Upper lobe of right lung (tissue), 1 donor: ENCODE data around the gene ACTG2. TPM values are rescaled to one million over a fixed set of nuclear protein-coding genes. Genes with fewer than 3 reads are reported as not detected.
"Not testable (repeated sequence)": the region's sequence is repeated elsewhere in the genome, so short reads cannot be mapped to it uniquely, and the experiment has no call there.

Experiments
- ATAC-seq: fragments of 200-7000 bp; cut with Tn5 transposase; one replicate; pipeline ENCODE4 v1.9.1; 2020; ENCODE audit warnings: mild to moderate bottlenecking, moderate library complexity
- DNase-seq: peaks from one replicate; pipeline ENCODE4 v3.0.0-alpha.2; 2020
- H3K27ac ChIP-seq: fragments of 200-600 bp; one replicate; pipeline ENCODE4 v1.8.0; 2022
- H3K27me3 ChIP-seq: fragments of 200-600 bp; one replicate; pipeline ENCODE4 v1.8.0; 2022; ENCODE audit warnings: mild to moderate bottlenecking
- H3K36me3 ChIP-seq: fragments of 200-600 bp; one replicate; pipeline ENCODE4 v1.8.0; 2022
- H3K4me1 ChIP-seq: fragments of 200-600 bp; one replicate; pipeline ENCODE4 v1.8.0; 2022
- H3K4me3 ChIP-seq: fragments of 200-600 bp; one replicate; pipeline ENCODE4 v1.8.0; 2022; ENCODE audit warnings: mild to moderate bottlenecking
- H3K9me3 ChIP-seq: fragments of 200-600 bp; one replicate; pipeline ENCODE4 v1.8.0; 2022
- intact Hi-C: fragments of 100-400 bp; cut with DNase I; formaldehyde crosslinking; loops from one replicate; pipeline ENCODE4 v1.11.0; 2022
- total RNA-seq: library from RNA; stranded (reverse); fragmentation: NEBNext Ultra II Directional; extraction: Animal tissue kit (Norgen Biotek cat#: 25700); gene quantifications from one replicate; pipeline ENCODE4 v1.2.1, GENCODE V29; 2021
- TF ChIP-seq, protein P1 (sequence below): fragments of 200-600 bp; IDR thresholded peaks from one replicate; pipeline ENCODE4 v1.8.0; 2022; ENCODE audit warnings: antibody characterized with exemption
- donor health status: DM: no; HTN: yes; CAD: no; lungs with severe emphysema.

Gene ACTG2
- total RNA-seq, 1 donor from 2014 or later = 37.9 TPM

DNA sequence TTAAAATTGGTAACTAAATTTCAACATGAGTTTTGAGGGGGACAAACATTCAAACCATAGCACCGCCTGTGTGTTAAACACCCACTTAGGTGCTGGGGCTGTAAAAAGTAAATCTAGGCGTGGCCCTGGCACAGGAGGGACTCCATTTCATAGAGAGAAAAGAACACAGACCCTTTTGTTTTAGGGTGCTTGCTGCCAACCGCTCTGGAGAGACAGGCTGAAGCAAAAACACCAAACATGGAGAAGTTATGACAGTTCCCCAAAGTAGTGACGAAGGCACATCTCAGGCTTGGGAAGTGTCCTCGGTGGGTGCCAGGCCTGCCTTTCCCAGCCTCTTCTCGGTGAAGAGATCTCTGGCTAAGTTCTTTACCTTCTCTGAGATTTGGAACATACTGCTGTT lies 5.1 kb downstream of the ACTG2 start:
- Histone ChIP-seq H3K27ac (no peak overlapping the region), H3K9me3 (no peaks in the 10 kb centered on the region), H3K4me1 (peaks cover 10% of the 10 kb centered on the region), H3K27me3 (no peaks in the 10 kb centered on the region), H3K36me3 (no peaks in the 10 kb centered on the region), H3K4me3 (no peak overlapping the region)
- TF ChIP-seq, protein P1, sequence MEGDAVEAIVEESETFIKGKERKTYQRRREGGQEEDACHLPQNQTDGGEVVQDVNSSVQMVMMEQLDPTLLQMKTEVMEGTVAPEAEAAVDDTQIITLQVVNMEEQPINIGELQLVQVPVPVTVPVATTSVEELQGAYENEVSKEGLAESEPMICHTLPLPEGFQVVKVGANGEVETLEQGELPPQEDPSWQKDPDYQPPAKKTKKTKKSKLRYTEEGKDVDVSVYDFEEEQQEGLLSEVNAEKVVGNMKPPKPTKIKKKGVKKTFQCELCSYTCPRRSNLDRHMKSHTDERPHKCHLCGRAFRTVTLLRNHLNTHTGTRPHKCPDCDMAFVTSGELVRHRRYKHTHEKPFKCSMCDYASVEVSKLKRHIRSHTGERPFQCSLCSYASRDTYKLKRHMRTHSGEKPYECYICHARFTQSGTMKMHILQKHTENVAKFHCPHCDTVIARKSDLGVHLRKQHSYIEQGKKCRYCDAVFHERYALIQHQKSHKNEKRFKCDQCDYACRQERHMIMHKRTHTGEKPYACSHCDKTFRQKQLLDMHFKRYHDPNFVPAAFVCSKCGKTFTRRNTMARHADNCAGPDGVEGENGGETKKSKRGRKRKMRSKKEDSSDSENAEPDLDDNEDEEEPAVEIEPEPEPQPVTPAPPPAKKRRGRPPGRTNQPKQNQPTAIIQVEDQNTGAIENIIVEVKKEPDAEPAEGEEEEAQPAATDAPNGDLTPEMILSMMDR = no peak
- intact Hi-C loops = no loop called here
- no peak for DNase-seq
- ATAC-seq = no peak

DNA sequence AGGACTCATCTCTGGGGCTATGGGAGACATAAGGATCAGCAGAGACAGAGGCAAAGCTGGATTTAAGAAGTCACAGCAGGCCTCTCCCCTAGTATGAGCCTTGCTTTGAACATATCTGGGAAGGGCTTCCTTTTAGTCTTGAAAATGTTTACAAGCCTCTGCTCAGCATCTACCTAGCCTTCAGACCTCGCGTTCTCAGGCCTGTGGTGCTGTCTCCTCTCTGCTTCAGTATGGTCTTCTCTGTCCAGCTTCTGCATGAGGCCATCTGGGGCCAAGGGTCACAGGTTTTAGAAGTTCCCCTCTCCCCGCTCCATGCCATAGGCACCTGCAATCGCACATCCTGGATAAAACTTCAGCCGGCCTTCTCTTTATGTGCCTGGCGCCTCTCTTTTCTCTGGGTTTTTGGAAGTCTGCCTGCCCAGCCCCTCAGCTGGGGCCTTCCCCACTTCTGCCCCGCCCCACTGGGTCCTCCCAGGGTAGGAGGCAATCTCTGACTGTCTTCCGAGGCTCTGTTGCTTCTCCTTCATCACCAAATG lies 7.1 kb downstream of the ACTG2 start:
- TF ChIP-seq, protein P1 = no peak
- Histone ChIP-seq H3K36me3 (no peaks in the 10 kb centered on the region), H3K27me3 (no peaks in the 10 kb centered on the region), H3K9me3 (no peaks in the 10 kb centered on the region), H3K4me1 (peaks cover 10% of the 10 kb centered on the region), H3K27ac (no peak overlapping the region), H3K4me3 (no peak overlapping the region)
- DNase-seq (no peak), ATAC-seq (no peak)
- intact Hi-C loops = no loop called here

DNA sequence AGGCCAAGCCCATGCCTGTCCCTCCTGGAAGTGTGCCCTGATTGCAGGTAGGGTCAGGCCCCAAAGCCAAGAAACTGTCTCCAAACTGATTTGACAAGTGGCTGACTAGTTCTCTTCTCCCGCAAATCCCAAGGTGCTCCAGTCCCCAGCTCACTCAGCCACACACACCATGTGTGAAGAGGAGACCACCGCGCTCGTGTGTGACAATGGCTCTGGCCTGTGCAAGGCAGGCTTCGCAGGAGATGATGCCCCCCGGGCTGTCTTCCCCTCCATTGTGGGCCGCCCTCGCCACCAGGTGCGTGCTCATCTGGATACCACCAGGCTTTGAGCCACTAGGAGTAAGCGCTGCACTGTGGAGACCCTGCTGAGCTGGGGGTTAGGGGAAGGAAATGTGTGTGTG lies 8.3 kb downstream of the ACTG2 start:
- Histone ChIP-seq H3K9me3 (no peaks in the 10 kb centered on the region), H3K27me3 (no peaks in the 10 kb centered on the region), H3K27ac (no peak overlapping the region), H3K4me1 (peaks cover 10% of the 10 kb centered on the region), H3K36me3 (no peaks in the 10 kb centered on the region), H3K4me3 (no peak overlapping the region)
- DNase-seq = no peak
- intact Hi-C loops = no loop called here
- ATAC-seq = no peak
- TF ChIP-seq, protein P1 = no peak

DNA sequence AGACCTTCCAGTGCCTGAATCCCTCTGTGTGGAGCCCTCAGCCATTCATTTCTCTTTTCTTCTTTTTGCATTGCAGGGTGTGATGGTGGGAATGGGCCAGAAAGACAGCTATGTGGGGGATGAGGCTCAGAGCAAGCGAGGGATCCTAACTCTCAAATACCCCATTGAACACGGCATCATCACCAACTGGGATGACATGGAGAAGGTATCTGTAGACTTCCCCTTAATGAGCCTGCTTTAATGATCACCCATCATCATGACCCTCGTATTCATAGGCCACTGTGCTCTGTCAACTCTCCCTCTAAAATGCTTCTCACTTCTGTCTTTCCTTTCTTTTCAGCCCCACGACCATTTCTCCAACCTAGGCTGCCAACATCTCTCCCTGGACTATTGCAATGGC lies 9.5 kb downstream of the ACTG2 start:
- Histone ChIP-seq H3K9me3 (no peaks in the 10 kb centered on the region), H3K36me3 (no peaks in the 10 kb centered on the region), H3K4me3 (no peak overlapping the region), H3K27ac (no peak overlapping the region), H3K27me3 (no peaks in the 10 kb centered on the region), H3K4me1 (peaks cover under 1% of the 10 kb centered on the region)
- intact Hi-C loops = no loop called here
- no peak for DNase-seq
- no peak for ATAC-seq
- TF ChIP-seq, protein P1 = no peak

DNA sequence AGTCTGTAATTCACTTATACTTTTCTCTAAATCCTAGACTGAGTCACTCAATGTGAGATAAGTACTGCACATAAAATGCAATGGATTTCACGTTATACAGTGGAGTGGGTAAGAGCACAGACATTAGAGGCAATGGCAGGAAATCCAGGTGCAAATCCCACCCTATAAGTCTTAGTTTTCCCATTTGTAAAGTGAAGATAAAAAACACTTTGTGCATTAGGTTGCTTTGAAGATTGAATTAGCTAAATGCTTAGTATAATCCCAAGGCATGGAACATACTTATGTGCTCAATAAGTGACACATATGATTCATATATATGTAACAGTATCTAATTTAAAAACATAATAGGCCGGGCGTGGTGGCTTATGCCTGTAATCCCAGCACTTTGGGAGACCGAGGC lies 10.5 kb downstream of the ACTG2 start:
- H3K27ac ChIP-seq = no peak overlapping the region
- H3K9me3 ChIP-seq = no peaks in the 10 kb centered on the region
- no peak for DNase-seq
- H3K4me3 ChIP-seq = no peak overlapping the region
- no peak for ATAC-seq
- no peaks in the 10 kb centered on the region for H3K27me3 ChIP-seq
- no peaks in the 10 kb centered on the region for H3K36me3 ChIP-seq
- H3K4me1 ChIP-seq = no peaks in the 10 kb centered on the region
- TF ChIP-seq, protein P1 = no peak
- intact Hi-C loops = no loop called here

DNA sequence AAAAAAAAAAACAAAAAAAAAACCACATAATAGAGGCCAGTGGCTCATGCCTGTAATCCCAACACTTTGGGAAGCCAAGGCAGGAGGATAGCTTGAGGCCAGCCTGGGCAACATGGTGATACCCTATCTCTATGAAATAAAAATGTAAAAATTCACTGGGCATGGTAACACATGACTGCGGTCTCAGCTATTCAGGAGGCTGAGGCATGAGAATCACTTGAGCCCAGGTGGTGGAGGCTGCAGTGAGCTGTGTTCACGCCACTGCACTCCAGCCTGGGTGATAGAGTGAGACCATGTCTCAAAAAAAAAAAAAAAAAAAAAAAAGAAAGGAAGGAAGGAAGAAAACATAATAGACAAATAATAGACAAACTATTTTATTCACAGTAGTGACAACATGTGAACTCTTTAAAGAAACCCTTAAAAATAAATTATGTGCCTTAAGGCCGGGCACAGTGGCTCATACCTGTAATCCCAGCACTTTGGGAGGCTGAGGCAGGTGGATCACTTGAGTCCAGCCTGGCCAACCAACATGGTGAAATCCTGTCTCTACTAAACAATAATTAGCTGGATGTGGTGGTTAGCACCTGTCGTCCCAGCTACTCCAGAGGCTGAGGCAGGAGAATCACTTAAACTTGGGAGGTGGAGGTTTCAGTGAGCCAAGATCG lies 11.3 kb downstream of the ACTG2 start:
- H3K4me1 ChIP-seq, DNase-seq, H3K27ac ChIP-seq, H3K9me3 ChIP-seq, ATAC-seq, H3K4me3 ChIP-seq, H3K27me3 ChIP-seq, H3K36me3 ChIP-seq, intact Hi-C loops: not testable (repeated sequence)
